ENCODE measurements around the gene HADHB. TPM values are rescaled to one million over a fixed set of nuclear protein-coding genes. Genes with fewer than 3 reads are reported as not detected.

HADHB gene
- total RNA-seq, 1 experiment from 2014 or later, result 101 TPM

- no peak for DNase-seq (ENCODE audit: low spot score)
Measured at GRCh38 chr2:26292646-26293045, 47.9 kb downstream of the HADHB start.

GRCh38 chr2:26295511-26295910, 50.8 kb downstream of the HADHB start:
- ChIA-PET CTCF (no interaction called here), POLR2A (ENCODE audit: low non-redundant PET) (no interaction called here)
- Histone ChIP-seq H3K4me1 (ENCODE audit: insufficient read depth, low read length, poor library complexity, severe bottlenecking) (peaks cover 9% of the 10 kb centered on the region), H3K4me3 (ENCODE audit: low read depth, low read length, poor library complexity, severe bottlenecking) (no peak overlapping the region), H3K36me3 (ENCODE audit: insufficient read depth, low read length, poor library complexity, severe bottlenecking) (no peaks in the 10 kb centered on the region), H3K27ac (ENCODE audit: low read depth, low read length, poor library complexity, severe bottlenecking) (no peak overlapping the region), H3K27me3 (replicated peaks; ENCODE audit: insufficient read depth, low read depth, low read length, poor library complexity) (no peaks in the 10 kb centered on the region), H3K9me3 (ENCODE audit: low read depth, low read length, poor library complexity, severe bottlenecking) (no peaks in the 10 kb centered on the region)
- intact Hi-C loops (cut with micrococcal nuclease; ENCODE audit: unreplicated experiment), result no loop called here
- BruUV-seq (replicated peaks), result no TSS peak
- no peak for TF ChIP-seq EZH2 (IDR thresholded peaks at IDR 0.05; ENCODE audit: borderline replicate concordance, low read depth, low read length, poor library complexity, severe bottlenecking)
- no peak for TF ChIP-seq CTCF (conservative IDR thresholded peaks at IDR 0.05; ENCODE audit: low read depth, low read length)
- DNase-seq (ENCODE audit: low spot score), result no peak

More at GRCh38 chr2:26292646-26293045, 47.9 kb downstream of the HADHB start:
- H3K27me3 ChIP-seq (replicated peaks; ENCODE audit: insufficient read depth, low read depth, low read length, poor library complexity), result no peaks in the 10 kb centered on the region
- no peak overlapping the region for H3K27ac ChIP-seq (ENCODE audit: low read depth, low read length, poor library complexity, severe bottlenecking)
- no peaks in the 10 kb centered on the region for H3K36me3 ChIP-seq (ENCODE audit: insufficient read depth, low read length, poor library complexity, severe bottlenecking)
- BruUV-seq (replicated peaks), result no TSS peak
- intact Hi-C loops (cut with micrococcal nuclease; ENCODE audit: unreplicated experiment), result no loop called here
- H3K9me3 ChIP-seq (ENCODE audit: low read depth, low read length, poor library complexity, severe bottlenecking), result no peaks in the 10 kb centered on the region
- H3K4me1 ChIP-seq (ENCODE audit: insufficient read depth, low read length, poor library complexity, severe bottlenecking), result no peaks in the 10 kb centered on the region
- TF ChIP-seq CTCF (conservative IDR thresholded peaks at IDR 0.05; ENCODE audit: low read depth, low read length) (no peak), EZH2 (IDR thresholded peaks at IDR 0.05; ENCODE audit: borderline replicate concordance, low read depth, low read length, poor library complexity, severe bottlenecking) (no peak)
- CTCF ChIA-PET, result no interaction called here
- POLR2A ChIA-PET (ENCODE audit: low non-redundant PET), result no interaction called here
- H3K4me3 ChIP-seq (ENCODE audit: low read depth, low read length, poor library complexity, severe bottlenecking), result no peak overlapping the region

- H3K9me3 ChIP-seq (ENCODE audit: low read depth, low read length, poor library complexity, severe bottlenecking), result no peaks in the 10 kb centered on the region
- TF ChIP-seq EZH2 (IDR thresholded peaks at IDR 0.05; ENCODE audit: borderline replicate concordance, low read depth, low read length, poor library complexity, severe bottlenecking), result no peak
- TF ChIP-seq CTCF (conservative IDR thresholded peaks at IDR 0.05; ENCODE audit: low read depth, low read length), result no peak
- peaks cover 9% of the 10 kb centered on the region for H3K4me1 ChIP-seq (ENCODE audit: insufficient read depth, low read length, poor library complexity, severe bottlenecking)
- H3K27me3 ChIP-seq (replicated peaks; ENCODE audit: insufficient read depth, low read depth, low read length, poor library complexity), result no peaks in the 10 kb centered on the region
- DNase-seq (ENCODE audit: low spot score), result no peak
- POLR2A ChIA-PET (ENCODE audit: low non-redundant PET), result interaction anchor here (0.6 to 0.7 kb wide), 2 partner anchors 22 to 347 kb away, joined by 3 read pairs; no protein-coding TSS in a partner anchor
- intact Hi-C loops (cut with micrococcal nuclease; ENCODE audit: unreplicated experiment), result no loop called here
- H3K4me3 ChIP-seq (ENCODE audit: low read depth, low read length, poor library complexity, severe bottlenecking), result no peak overlapping the region
- BruUV-seq (replicated peaks), result no TSS peak
- no peaks in the 10 kb centered on the region for H3K36me3 ChIP-seq (ENCODE audit: insufficient read depth, low read length, poor library complexity, severe bottlenecking)
- no peak overlapping the region for H3K27ac ChIP-seq (ENCODE audit: low read depth, low read length, poor library complexity, severe bottlenecking)
- CTCF ChIA-PET, result no interaction called here
Measured at GRCh38 chr2:26297061-26297460, 52.3 kb downstream of the HADHB start.
